PC-3 (cell line): ENCODE measurements around the gene CFTR. TPM values are rescaled to one million over a fixed set of nuclear protein-coding genes. Genes with fewer than 3 reads are reported as not detected.

Experiments
- ATAC-seq: fragments of 200-7000 bp; cut with Tn5 transposase; 2 replicates; pipeline ENCODE4 v1.9.1; 2020; ENCODE audit warnings: mild to moderate bottlenecking, moderate library complexity
- BruUV-seq: library from RNA; stranded (reverse); fragments of 400-500 nt; replicated peaks from 2 replicates; lab custom pipeline; 2021; lab: Mats Ljungman, UMichigan
- CTCF ChIA-PET: fragments of 300-600 bp; sonication (Branson Sonifier 250); formaldehyde crosslinking; loops from one replicate; lab custom pipeline; 2022; ENCODE audit warnings: antibody characterized with exemption; lab: Charles Lee
- POLR2A ChIA-PET: fragments of 300-600 bp; sonication (Branson Sonifier 250); formaldehyde crosslinking; loops from one replicate; lab custom pipeline; 2022; ENCODE audit warnings: antibody characterized with exemption; ENCODE audit not compliant: unreplicated experiment; lab: Charles Lee
- DNase-seq: peaks from one replicate; pipeline ENCODE4 v3.0.0-alpha.2; 2015
- H2AFZ ChIP-seq: fragments of 300-600 bp; sonication (generic); 2 replicates; pipeline ENCODE4 v1.6.0; 2016; ENCODE audit warnings: antibody characterized with exemption, low read length
- H3F3A ChIP-seq: fragments of 300-600 bp; sonication (generic); one replicate; pipeline ENCODE4 v1.6.0; 2017; ENCODE audit warnings: antibody characterized with exemption, low read length, control low read depth, mild to moderate bottlenecking; ENCODE audit not compliant: unreplicated experiment
- H3K27ac ChIP-seq: fragments of 300-600 bp; sonication (generic); 2 replicates; pipeline ENCODE4 v1.5.1; 2016; ENCODE audit warnings: mild to moderate bottlenecking, low read length
- H3K27me3 ChIP-seq: fragments of 300-600 bp; sonication (generic); 2 replicates; pipeline ENCODE4 v1.6.1; 2016; ENCODE audit warnings: low read length, mixed read lengths
- H3K36me3 ChIP-seq: fragments of 300-600 bp; sonication (generic); 2 replicates; pipeline ENCODE4 v1.6.1; 2016; ENCODE audit warnings: low read depth, mixed run types, low read length, mixed read lengths
- H3K4me1 ChIP-seq: fragments of 300-600 bp; sonication (generic); 2 replicates; pipeline ENCODE4 v1.5.1; 2016; ENCODE audit warnings: low read length; ENCODE audit not compliant: insufficient read depth
- H3K4me2 ChIP-seq: fragments of 300-600 bp; sonication (generic); 2 replicates; pipeline ENCODE4 v1.6.0; 2016; ENCODE audit warnings: low read length
- H3K4me3 ChIP-seq: fragments of 300-600 bp; sonication (generic); 2 replicates; pipeline ENCODE4 v1.5.1; 2016; ENCODE audit warnings: mild to moderate bottlenecking, low read length, mixed read lengths
- H3K79me2 ChIP-seq: fragments of 300-600 bp; sonication (generic); 2 replicates; pipeline ENCODE4 v1.6.1; 2017; ENCODE audit warnings: low read length, mixed read lengths
- H3K9ac ChIP-seq: fragments of 300-600 bp; sonication (generic); 2 replicates; pipeline ENCODE4 v1.6.0; 2016; ENCODE audit warnings: mild to moderate bottlenecking, low read length
- H3K9me2 ChIP-seq: fragments of 300-600 bp; sonication (generic); replicated peaks from 2 replicates; pipeline ENCODE4 v1.6.1; 2016; ENCODE audit warnings: mixed run types, low read length, mixed read lengths
- H3K9me3 ChIP-seq: fragments of 300-600 bp; sonication (generic); 2 replicates; pipeline ENCODE4 v1.6.1; 2016; ENCODE audit warnings: low read length, mixed read lengths
- H4K20me1 ChIP-seq: fragments of 300-600 bp; sonication (generic); 2 replicates; pipeline ENCODE4 v1.6.1; 2016; ENCODE audit warnings: low read length, mixed read lengths
- CTCF ChIP-seq: fragments of 300-600 bp; sonication (generic); conservative IDR thresholded peaks from 2 replicates; pipeline ENCODE4 v1.5.1; 2017; ENCODE audit warnings: antibody characterized with exemption, low read depth, mild to moderate bottlenecking, low read length
- EZH2 ChIP-seq: fragments of 300-600 bp; sonication (generic); IDR thresholded peaks from one replicate; pipeline ENCODE4 v1.6.1; 2017; ENCODE audit warnings: antibody characterized with exemption, mild to moderate bottlenecking, low read length; ENCODE audit not compliant: unreplicated experiment
- EZH2phosphoT487 ChIP-seq: fragments of 300-600 bp; sonication (generic); IDR thresholded peaks from 2 replicates; pipeline ENCODE4 v1.6.1; 2018; ENCODE audit warnings: mild to moderate bottlenecking, antibody characterized with exemption, low read length, borderline replicate concordance
- intact Hi-C: fragments of 100-400 bp; cut with micrococcal nuclease; formaldehyde crosslinking; loops from 2 replicates; pipeline ENCODE4 v1.9.0; 2023
- total RNA-seq: library from RNA; depleted of rRNA; stranded (reverse); fragments of >200 nt; gene quantifications from 2 replicates; pipeline ENCODE4 v1.2.3, GENCODE V29; 2014

The CFTR gene
- total RNA-seq, 1 experiment from 2014 or later, result not detected

DNA sequence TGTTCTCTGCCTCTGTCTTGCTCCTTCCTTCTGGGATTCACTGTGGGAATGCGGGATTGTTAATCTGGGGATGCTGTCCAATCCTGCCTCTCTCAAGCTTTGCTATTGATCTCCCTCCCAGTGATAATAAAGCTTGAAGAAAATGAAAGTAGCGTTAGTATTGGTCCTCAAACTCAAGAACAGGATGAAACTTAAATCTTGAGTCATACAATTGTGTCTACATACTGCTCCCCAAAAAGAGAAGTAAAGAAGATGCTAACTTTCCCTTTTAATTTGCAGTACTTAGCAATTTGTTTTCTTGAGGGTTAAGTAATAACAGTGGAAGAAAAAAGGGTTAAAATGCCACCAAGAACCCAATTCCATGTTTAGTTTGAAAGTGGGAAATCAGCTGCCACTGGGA is 13.6 kb downstream of the CFTR start:
- H3K9ac ChIP-seq, result no peak overlapping the region
- POLR2A ChIA-PET, result no interaction called here
- no peaks in the 10 kb centered on the region for H3K79me2 ChIP-seq
- no peaks in the 10 kb centered on the region for H3K9me3 ChIP-seq
- H3F3A ChIP-seq, result no peaks in the 10 kb centered on the region
- H3K4me3 ChIP-seq, result no peak overlapping the region
- H3K27ac ChIP-seq, result no peak overlapping the region
- no peak for TF ChIP-seq EZH2
- no peak for TF ChIP-seq CTCF
- no peak for TF ChIP-seq EZH2phosphoT487
- H2AFZ ChIP-seq, result no peak overlapping the region
- H3K27me3 ChIP-seq, result peaks cover 25% of the 10 kb centered on the region; the same call in 1 of the 2 replicates
- ATAC-seq (no peak), DNase-seq (no peak)
- H3K4me2 ChIP-seq, result no peak overlapping the region
- no peaks in the 10 kb centered on the region for H3K4me1 ChIP-seq
- H4K20me1 ChIP-seq, result no peaks in the 10 kb centered on the region
- intact Hi-C loops, result no loop called here
- CTCF ChIA-PET, result no interaction called here
- no TSS peak for BruUV-seq
- no peaks in the 10 kb centered on the region for H3K36me3 ChIP-seq
- no peaks in the 10 kb centered on the region for H3K9me2 ChIP-seq

DNA sequence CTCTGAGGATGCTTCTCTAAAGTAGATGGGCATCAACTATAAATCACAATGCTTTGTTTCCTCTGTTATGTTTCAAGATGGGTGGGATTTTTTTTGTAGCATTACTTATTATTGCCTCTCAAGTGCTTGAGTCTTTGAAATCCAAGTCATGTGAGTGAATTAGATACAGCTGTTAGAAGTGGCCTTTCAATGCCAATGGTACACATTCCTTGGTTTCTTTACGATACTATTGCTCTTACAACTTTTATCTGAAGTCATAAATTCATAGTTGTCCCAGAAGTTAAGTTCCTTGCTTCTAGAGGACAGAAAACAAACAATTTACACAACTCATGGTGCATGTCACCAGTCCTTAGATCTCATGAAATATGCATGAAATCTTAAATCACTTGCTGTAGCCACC is 15.5 kb downstream of the CFTR start:
- intact Hi-C loops, result no loop called here
- ChIA-PET CTCF (no interaction called here), POLR2A (interaction anchor here (0.6 kb wide), 1 partner anchor 26 kb away, joined by 4 read pairs; no protein-coding TSS in a partner anchor)
- no peaks in the 10 kb centered on the region for H3K9me3 ChIP-seq
- no peaks in the 10 kb centered on the region for H4K20me1 ChIP-seq
- H3F3A ChIP-seq, result no peaks in the 10 kb centered on the region
- H3K79me2 ChIP-seq, result no peaks in the 10 kb centered on the region
- H3K9me2 ChIP-seq, result no peaks in the 10 kb centered on the region
- H3K27me3 ChIP-seq, result peaks cover 15% of the 10 kb centered on the region; the same call in 1 of the 2 replicates
- DNase-seq (no peak), ATAC-seq (no peak)
- H3K4me1 ChIP-seq, result no peaks in the 10 kb centered on the region
- H3K4me3 ChIP-seq, result no peak overlapping the region
- TF ChIP-seq EZH2 (no peak), EZH2phosphoT487 (no peak), CTCF (no peak)
- no peak overlapping the region for H3K9ac ChIP-seq
- no peak overlapping the region for H3K4me2 ChIP-seq
- H3K36me3 ChIP-seq, result no peaks in the 10 kb centered on the region
- no peak overlapping the region for H3K27ac ChIP-seq
- H2AFZ ChIP-seq, result no peak overlapping the region
- no TSS peak for BruUV-seq

GRCh38 chr7:117502331-117502730 is 22.5 kb downstream of the CFTR start:
- no peak for DNase-seq
- Histone ChIP-seq H3K9me2 (no peaks in the 10 kb centered on the region), H2AFZ (no peak overlapping the region), H3K79me2 (no peaks in the 10 kb centered on the region), H3K4me1 (no peaks in the 10 kb centered on the region), H3K9me3 (no peaks in the 10 kb centered on the region), H3K4me3 (no peak overlapping the region), H3F3A (no peaks in the 10 kb centered on the region), H4K20me1 (no peaks in the 10 kb centered on the region), H3K9ac (no peak overlapping the region), H3K4me2 (no peak overlapping the region), H3K27me3 (0 out of 2 replicates have a peak, but pooled peaks cover 21% of the 10 kb centered on the region), H3K27ac (no peak overlapping the region), H3K36me3 (no peaks in the 10 kb centered on the region)
- TF ChIP-seq EZH2 (no peak), CTCF (no peak), EZH2phosphoT487 (no peak)
- BruUV-seq, result no TSS peak
- ChIA-PET POLR2A (no interaction called here), CTCF (no interaction called here)
- ATAC-seq, result no peak
- intact Hi-C loops, result no loop called here
